ENCODE data around the gene RGS9.

DNA sequence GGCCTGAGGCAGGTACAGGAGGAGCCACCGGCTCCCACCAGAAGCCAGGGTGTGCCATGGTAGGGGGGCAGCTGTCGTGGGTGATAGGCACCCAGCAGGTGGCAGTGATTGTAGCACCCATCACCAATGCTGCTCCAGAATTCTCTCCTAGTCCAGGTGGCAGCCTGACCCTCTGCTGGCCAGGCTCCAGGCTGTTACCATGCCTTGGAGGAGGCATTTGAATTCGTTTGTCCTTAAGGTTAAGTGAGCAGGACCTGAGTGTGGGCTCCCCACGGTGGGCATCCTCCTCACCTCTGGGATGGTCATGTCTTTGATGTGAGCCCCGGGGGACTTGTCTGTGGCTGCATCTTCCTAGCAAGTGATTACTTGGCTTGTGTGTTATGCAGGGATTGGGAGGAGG is 59.4 kb downstream of the RGS9 start:
- TF ChIP-seq, protein P1, sequence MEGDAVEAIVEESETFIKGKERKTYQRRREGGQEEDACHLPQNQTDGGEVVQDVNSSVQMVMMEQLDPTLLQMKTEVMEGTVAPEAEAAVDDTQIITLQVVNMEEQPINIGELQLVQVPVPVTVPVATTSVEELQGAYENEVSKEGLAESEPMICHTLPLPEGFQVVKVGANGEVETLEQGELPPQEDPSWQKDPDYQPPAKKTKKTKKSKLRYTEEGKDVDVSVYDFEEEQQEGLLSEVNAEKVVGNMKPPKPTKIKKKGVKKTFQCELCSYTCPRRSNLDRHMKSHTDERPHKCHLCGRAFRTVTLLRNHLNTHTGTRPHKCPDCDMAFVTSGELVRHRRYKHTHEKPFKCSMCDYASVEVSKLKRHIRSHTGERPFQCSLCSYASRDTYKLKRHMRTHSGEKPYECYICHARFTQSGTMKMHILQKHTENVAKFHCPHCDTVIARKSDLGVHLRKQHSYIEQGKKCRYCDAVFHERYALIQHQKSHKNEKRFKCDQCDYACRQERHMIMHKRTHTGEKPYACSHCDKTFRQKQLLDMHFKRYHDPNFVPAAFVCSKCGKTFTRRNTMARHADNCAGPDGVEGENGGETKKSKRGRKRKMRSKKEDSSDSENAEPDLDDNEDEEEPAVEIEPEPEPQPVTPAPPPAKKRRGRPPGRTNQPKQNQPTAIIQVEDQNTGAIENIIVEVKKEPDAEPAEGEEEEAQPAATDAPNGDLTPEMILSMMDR (conservative IDR thresholded peaks at IDR 0.05; ENCODE audit: low read length), result peak; percentile 30
- no peak for TF ChIP-seq EZH2phosphoT487 (IDR thresholded peaks at IDR 0.05; ENCODE audit: borderline replicate concordance, low read depth, low read length)

Measured in OCI-LY7 (cell line).